HG03139 (cell line): Measurements from ENCODE around the gene CCP110.

Experiments used
- ATAC-seq: cut with Tn5 transposase; IDR thresholded peaks from one replicate; pipeline ENCODE4 v1.9.1; 2021; ENCODE audit not compliant: unreplicated experiment

CCP110 gene

DNA sequence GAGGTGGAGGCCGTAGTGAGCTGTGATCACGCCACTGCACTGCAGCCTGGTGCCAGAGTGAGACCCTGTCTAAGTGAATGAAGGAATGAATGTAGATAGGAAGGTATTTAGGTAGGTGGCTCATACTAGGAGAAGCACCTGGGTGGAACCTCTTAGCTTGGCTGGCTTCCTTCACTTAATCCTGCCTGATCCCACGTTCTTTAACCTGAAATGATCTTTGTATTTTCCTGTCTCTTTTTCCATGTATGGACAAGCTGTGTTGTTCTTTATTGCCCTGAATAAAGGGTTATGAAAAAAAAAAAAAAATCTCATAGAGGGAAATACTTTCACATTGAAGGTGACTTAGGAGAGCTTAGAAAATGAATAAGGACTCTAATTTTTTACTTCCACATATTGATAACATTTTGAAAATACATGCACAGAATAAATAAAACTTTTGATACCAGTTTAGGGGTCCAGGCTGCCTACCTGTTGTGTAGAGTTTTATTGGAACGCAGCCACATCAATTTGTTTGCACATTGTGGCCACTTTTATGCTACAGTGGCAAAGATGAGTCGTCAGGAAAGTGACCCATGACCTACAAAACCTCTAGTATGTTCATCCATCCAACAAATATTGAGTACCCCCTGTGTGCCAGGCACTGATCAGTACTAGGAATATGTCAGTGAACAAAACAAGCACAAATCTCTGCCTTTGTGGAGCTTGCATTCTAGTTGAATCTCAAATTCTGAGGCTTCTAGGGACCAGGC, 76.4 kb downstream of the CCP110 start:
- no peak for ATAC-seq

DNA sequence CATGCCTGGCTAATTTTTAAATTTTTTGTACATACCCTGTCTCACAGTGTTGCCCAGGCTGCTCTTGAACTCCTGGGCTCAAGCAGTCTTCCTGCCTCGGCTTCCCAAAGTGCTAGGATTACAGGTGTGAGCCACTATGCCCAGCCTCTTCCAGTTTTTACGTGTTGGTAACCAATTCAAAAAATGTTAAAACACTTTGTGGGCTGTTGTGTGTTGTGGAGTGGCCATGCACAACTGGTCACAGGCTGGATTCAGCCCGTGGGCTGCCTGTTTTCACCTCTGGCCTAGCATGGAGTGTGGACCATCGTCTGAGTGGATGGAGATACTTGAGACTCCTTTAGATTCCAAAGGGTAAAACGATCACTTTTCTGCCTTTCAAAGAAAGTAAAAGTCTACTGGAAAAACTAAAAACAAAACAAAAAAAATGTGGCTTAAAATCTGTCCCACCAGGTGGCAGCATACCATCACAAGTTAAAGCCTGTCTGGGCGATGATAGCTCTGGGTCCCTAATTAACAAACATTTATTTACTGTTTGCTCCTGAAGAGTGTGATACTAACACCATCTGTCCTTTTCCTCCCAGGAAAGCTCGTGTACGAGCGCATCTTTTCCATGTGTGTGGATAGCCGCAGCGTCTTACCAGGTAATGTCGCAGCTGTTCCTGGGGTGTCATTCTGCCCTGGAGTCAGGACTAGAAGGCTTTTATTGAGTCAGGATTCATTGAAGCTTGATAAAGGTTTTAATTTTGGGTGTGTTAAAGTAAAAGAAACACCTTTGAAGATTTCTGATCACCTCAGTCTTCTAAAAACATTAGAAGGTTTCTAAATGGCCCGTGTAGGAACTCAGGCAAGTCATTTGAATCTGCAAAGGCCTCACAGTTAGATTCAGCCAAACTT, 77.6 kb downstream of the CCP110 start:
- ATAC-seq, result no peak
